Uterus (tissue), 2 donors: Measurements from ENCODE around the gene KRT12.

ENCODE experiments used
- CTCF ChIP-seq, 4 experiments: fragments of 200-600 bp in 2 of 4; fragments of 450-650 bp in 2 of 4; sonication (generic) in 2 of 4; IDR thresholded peaks; one replicate each; pipeline ENCODE4 v1.5.1; 2016 to 2019; ENCODE audit warnings: antibody characterized with exemption in 4 of 4, mild to moderate bottlenecking in 2 of 4, moderate library complexity in 1 of 4
- POLR2A ChIP-seq, 2 donors: fragments of 450-650 bp; IDR thresholded peaks; one replicate each; pipeline ENCODE4 v1.6.1; 2016; ENCODE audit warnings: antibody characterized with exemption in 2 of 2, mild to moderate bottlenecking in 1 of 2, moderate library complexity in 1 of 2

DNA sequence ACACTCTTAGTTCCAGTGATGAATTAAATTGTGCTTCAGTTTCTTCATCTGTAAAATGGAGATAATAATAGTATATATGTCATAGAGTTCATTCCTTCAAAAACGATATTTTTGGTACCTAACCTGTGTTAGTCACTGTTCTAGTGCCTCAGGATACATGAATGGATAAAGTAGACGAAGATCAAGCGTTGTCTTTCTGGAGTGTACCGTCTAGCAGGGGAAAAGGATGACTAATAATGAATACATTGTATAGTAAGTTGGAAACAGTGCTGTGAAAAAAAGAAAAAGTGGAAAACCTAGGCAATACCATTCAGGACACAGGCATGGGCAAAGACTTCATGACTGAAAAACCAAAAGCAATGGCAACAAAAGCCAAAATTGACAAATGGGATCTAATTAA is 53.2 kb downstream of the KRT12 start:
- TF ChIP-seq CTCF (IDR thresholded peaks at IDR 0.05) (no peak), POLR2A (IDR thresholded peaks at IDR 0.05) (no peak)
